ENCODE measurements around the gene REM1. TPM values are rescaled to one million over a fixed set of nuclear protein-coding genes. Genes with fewer than 3 reads are reported as not detected.

The REM1 gene
- total and polyA plus RNA-seq, 2 of the 13 experiments (the other 11 are each of a cell fraction or from before 2014, with no cell fraction given), result not detected

GRCh38 chr20:31484001-31484400 lies 8.9 kb downstream of the REM1 start:
- ATAC-seq, result no peak
- Histone ChIP-seq H3K4me2 (ENCODE audit: low read depth, low read length) (no peak overlapping the region), H3K9me3 (ENCODE audit: low read length) (no peaks in the 10 kb centered on the region), H2AFZ (ENCODE audit: low read length) (no peak overlapping the region), H3K4me1 (ENCODE audit: insufficient read depth, low read length) (no peaks in the 10 kb centered on the region), H3K27me3 (ENCODE audit: control insufficient read depth in 1 of 2, insufficient read depth in 2 of 2, low read length in 2 of 2) (peaks cover 2 to 37% of the 10 kb centered on the region in 2 experiments; a peak in 3 of 5 replicates), H3K27ac (ENCODE audit: extremely low read length, insufficient read depth, low read length) (no peak overlapping the region), H3K4me3 (replicated peaks in 1 of 3; ENCODE audit: insufficient read depth in 1 of 3, low read depth in 2 of 3, low read length in 3 of 3) (no peak overlapping the region), H4K20me1 (ENCODE audit: insufficient read depth, low read length) (no peaks in the 10 kb centered on the region), H3K36me3 (replicated peaks in 1 of 2; ENCODE audit: control insufficient read depth in 1 of 2, insufficient read depth in 2 of 2, low read length in 2 of 2) (no peaks in the 10 kb centered on the region), H3K79me2 (ENCODE audit: insufficient read depth, low read length) (no peaks in the 10 kb centered on the region), H3K9ac (ENCODE audit: insufficient read depth, low read depth, low read length) (no peak overlapping the region)
- WGBS (ENCODE audit: low lambda C conversion rate), result 54% methylated on average over 36 of the region's 36 CpGs
- no peak for FAIRE-seq
- CTCF ChIA-PET (ENCODE audit: low intra/inter-chr PET ratio, low total read pairs), result no interaction called here
- DNase-seq (ENCODE audit: low spot score), result no peak
- in situ Hi-C loops (cut with HindIII; ENCODE audit: extremely low pct_ligation_motif_present, low pct_unique_long_range_greater_than_20kb) (no loop called here), intact Hi-C loops (cut with micrococcal nuclease; ENCODE audit: unreplicated experiment) (no loop called here)
- TF ChIP-seq ZNF383 (CRISPR knock-in tag; IDR thresholded peaks at IDR 0.05; ENCODE audit: borderline replicate concordance) (no peak), KLF6 (CRISPR knock-in tag; IDR thresholded peaks at IDR 0.05) (no peak), KMT2B (CRISPR knock-in tag; IDR thresholded peaks at IDR 0.05) (no peak), MBNL3 (CRISPR knock-in tag; conservative IDR thresholded peaks at IDR 0.05) (no peak), PTBP1 (IDR thresholded peaks at IDR 0.05; ENCODE audit: low read depth, low read length, poor library complexity, severe bottlenecking) (no peak), ZNF224 (CRISPR knock-in tag; IDR thresholded peaks at IDR 0.05) (no peak), DNMT1 (CRISPR knock-in tag; IDR thresholded peaks at IDR 0.05) (0 out of 2 replicates have a peak, but pooled peaks have one; percentile 42)
- no TSS peak for BruUV-seq (replicated peaks)
- POLR2A ChIA-PET, result no interaction called here

- intact Hi-C loops (cut with micrococcal nuclease; ENCODE audit: unreplicated experiment) (no loop called here), in situ Hi-C loops (cut with HindIII; ENCODE audit: extremely low pct_ligation_motif_present, low pct_unique_long_range_greater_than_20kb) (no loop called here)
- Histone ChIP-seq H3K9me3 (ENCODE audit: low read length) (no peaks in the 10 kb centered on the region), H3K4me3 (replicated peaks in 1 of 3; ENCODE audit: insufficient read depth in 1 of 3, low read depth in 2 of 3, low read length in 3 of 3) (no peak overlapping the region; a peak in 1 of 6 replicates), H3K9ac (ENCODE audit: insufficient read depth, low read depth, low read length) (no peak overlapping the region), H3K27me3 (ENCODE audit: control insufficient read depth in 1 of 2, insufficient read depth in 2 of 2, low read length in 2 of 2) (peaks cover 3 to 30% of the 10 kb centered on the region in 2 experiments; a peak in 3 of 5 replicates), H2AFZ (ENCODE audit: low read length) (no peak overlapping the region), H3K4me2 (ENCODE audit: low read depth, low read length) (no peak overlapping the region), H3K79me2 (ENCODE audit: insufficient read depth, low read length) (no peaks in the 10 kb centered on the region), H3K4me1 (ENCODE audit: insufficient read depth, low read length) (no peaks in the 10 kb centered on the region), H4K20me1 (ENCODE audit: insufficient read depth, low read length) (no peaks in the 10 kb centered on the region), H3K36me3 (replicated peaks in 1 of 2; ENCODE audit: control insufficient read depth in 1 of 2, insufficient read depth in 2 of 2, low read length in 2 of 2) (no peaks in the 10 kb centered on the region), H3K27ac (ENCODE audit: extremely low read length, insufficient read depth, low read length) (no peak overlapping the region)
- ATAC-seq (peak; percentile 22), FAIRE-seq (no peak), DNase-seq (ENCODE audit: low spot score) (no peak)
- CTCF ChIA-PET (ENCODE audit: low intra/inter-chr PET ratio, low total read pairs), result no interaction called here
- POLR2A ChIA-PET, result interaction anchor here (0.7 kb wide), 1 partner anchor 18 kb away, joined by 3 read pairs; no protein-coding TSS in a partner anchor
- BruUV-seq (replicated peaks), result no TSS peak
- 19% methylated on average over 29 of the region's 31 CpGs for WGBS (ENCODE audit: low lambda C conversion rate)
- TF ChIP-seq ZKSCAN1 (IDR thresholded peaks at IDR 0.05; ENCODE audit: low read length) (peak; percentile 56; the same call in 1 of the 2 replicates), TRIM24 (CRISPR knock-in tag; IDR thresholded peaks at IDR 0.05) (no peak), SRSF1 (optimal IDR thresholded peaks at IDR 0.05; ENCODE audit: low read depth, low read length) (peak; percentile 36)
Measured at GRCh38 chr20:31485450-31486339, 10.6 kb downstream of the REM1 start.

All from HepG2 (cell line).